GM23248 (cell line): ENCODE results near the gene SNTB2. TPM values are rescaled to one million over a fixed set of nuclear protein-coding genes. Genes with fewer than 3 reads are reported as not detected.
A peak's percentile ranks its signal among the peaks of the same experiment; 100 is the strongest.

Experiments
- DNase-seq: peaks from one replicate; pipeline ENCODE4 v3.0.0-alpha.2; 2015
- H2AFZ ChIP-seq: fragments of 200-600 bp; sonication (generic); 2 replicates; pipeline ENCODE4 v1.6.1; 2016; ENCODE audit warnings: antibody characterized with exemption
- H3F3A ChIP-seq: fragments of 200-600 bp; sonication (generic); 2 replicates; pipeline ENCODE4 v1.6.1; 2016; ENCODE audit warnings: mild to moderate bottlenecking, antibody characterized with exemption, mixed run types; ENCODE audit not compliant: insufficient read depth
- H3K27ac ChIP-seq: fragments of 200-600 bp; sonication (generic); 2 replicates; pipeline ENCODE4 v1.5.1; 2016; ENCODE audit warnings: mild to moderate bottlenecking
- H3K27me3 ChIP-seq: fragments of 200-600 bp; sonication (generic); replicated peaks from 2 replicates; pipeline ENCODE4 v1.6.1; 2016; ENCODE audit warnings: mild to moderate bottlenecking; ENCODE audit not compliant: insufficient read depth
- H3K36me3 ChIP-seq: fragments of 200-600 bp; sonication (generic); 2 replicates; pipeline ENCODE4 v1.6.1; 2016; ENCODE audit warnings: low read depth, mild to moderate bottlenecking
- H3K4me1 ChIP-seq: fragments of 200-600 bp; sonication (generic); 2 replicates; pipeline ENCODE4 v1.6.1; 2016; ENCODE audit warnings: mild to moderate bottlenecking; ENCODE audit not compliant: insufficient read depth
- H3K4me2 ChIP-seq: fragments of 200-600 bp; sonication (generic); one replicate; pipeline ENCODE4 v1.6.1; 2016; ENCODE audit warnings: mild to moderate bottlenecking; ENCODE audit not compliant: unreplicated experiment
- H3K4me3 ChIP-seq: fragments of 200-600 bp; sonication (generic); 2 replicates; pipeline ENCODE4 v1.5.1; 2016; ENCODE audit warnings: mild to moderate bottlenecking
- H3K79me2 ChIP-seq: fragments of 200-600 bp; sonication (generic); 2 replicates; pipeline ENCODE4 v1.6.1; 2016; ENCODE audit warnings: mild to moderate bottlenecking; ENCODE audit not compliant: insufficient read depth
- H3K9ac ChIP-seq: fragments of 200-600 bp; sonication (generic); 2 replicates; pipeline ENCODE4 v1.6.1; 2016; ENCODE audit warnings: mild to moderate bottlenecking
- H3K9me2 ChIP-seq: fragments of 200-600 bp; sonication (generic); 2 replicates; pipeline ENCODE4 v1.6.1; 2016; ENCODE audit warnings: mixed run types, mild to moderate bottlenecking, moderate library complexity; ENCODE audit not compliant: insufficient read depth
- H3K9me3 ChIP-seq: fragments of 200-600 bp; sonication (generic); one replicate; pipeline ENCODE4 v1.6.1; 2017; ENCODE audit warnings: low read depth
- H4K20me1 ChIP-seq: fragments of 200-600 bp; sonication (generic); 2 replicates; pipeline ENCODE4 v1.6.0; 2016; ENCODE audit not compliant: insufficient read depth
- EZH2 ChIP-seq: fragments of 200-600 bp; sonication (generic); IDR thresholded peaks from 2 replicates; pipeline ENCODE4 v1.6.1; 2018; ENCODE audit warnings: antibody characterized with exemption, mild to moderate bottlenecking; ENCODE audit not compliant: insufficient read depth, poor library complexity, severe bottlenecking
- EZH2phosphoT487 ChIP-seq: fragments of 200-600 bp; sonication (generic); IDR thresholded peaks from 2 replicates; pipeline ENCODE4 v1.6.1; 2018; ENCODE audit warnings: antibody characterized with exemption, moderate library complexity, mild to moderate bottlenecking, low read depth; ENCODE audit not compliant: insufficient read depth
- WGBS, 2 experiments: methylation state at CpG; one replicate each; pipeline ENCODE4 v1.1.6; 2015 to 2017; ENCODE audit warnings: low lambda C conversion rate in 2 of 2, low coverage in 1 of 2; ENCODE audit errors: missing lambda C conversion rate in 2 of 2; 5-methylcytosine and 5-hydroxymethylcytosine counted together
- in situ Hi-C: fragments of 300-500 bp; cut with MboI; formaldehyde crosslinking; loops from 2 replicates; pipeline ENCODE4 v1.15.0; 2020
- polyA plus RNA-seq: library from polyadenylated mRNA; unstranded; fragments of >200 nt; fragmentation: Nextera tagmentation; extraction: Ambion mirVana; gene quantifications from 2 replicates; pipeline ENCODE4 v1.2.1, GENCODE V29; 2016
- total RNA-seq: library from RNA; depleted of rRNA; stranded (reverse); fragments of >200 nt; shearing (Covaris generic); gene quantifications from 2 replicates; pipeline ENCODE4 v1.2.3, GENCODE V29; 2014

SNTB2 gene
- total and polyA plus RNA-seq, 2 experiments from 2014 or later: 6.0 to 30.4 TPM

- Histone ChIP-seq H3F3A (peaks cover 16% of the 10 kb centered on the region), H3K9me3 (no peaks in the 10 kb centered on the region), H3K36me3 (no peaks in the 10 kb centered on the region), H3K9me2 (no peaks in the 10 kb centered on the region), H3K4me1 (peaks cover 26% of the 10 kb centered on the region), H3K27ac (no peak overlapping the region), H4K20me1 (no peaks in the 10 kb centered on the region), H3K27me3 (no peaks in the 10 kb centered on the region), H2AFZ (no peak overlapping the region), H3K79me2 (peaks cover 2% of the 10 kb centered on the region), H3K9ac (no peak overlapping the region), H3K4me3 (no peak overlapping the region), H3K4me2 (no peak overlapping the region)
- no peak for DNase-seq
- in situ Hi-C loops: no loop called here
- 42 to 48% methylated on average over 10 of the region's 10 CpGs for WGBS, 2 experiments
- TF ChIP-seq EZH2 (no peak), EZH2phosphoT487 (no peak)
These were observed 4.1 kb upstream of the SNTB2 start for GRCh38 chr16:69182730-69183416.

- peak overlapping the region; percentile 62 for H2AFZ ChIP-seq
- TF ChIP-seq EZH2: no peak
- no peak for TF ChIP-seq EZH2phosphoT487
- H3K9me2 ChIP-seq: no peaks in the 10 kb centered on the region
- no peaks in the 10 kb centered on the region for H3K9me3 ChIP-seq
- 1 to 2% methylated on average over 55 to 76 of the region's 76 CpGs for WGBS, 2 experiments
- H3K27me3 ChIP-seq: no peaks in the 10 kb centered on the region
- H3K27ac ChIP-seq: peak overlapping the region; percentile 63
- H3K4me2 ChIP-seq: peak overlapping the region; percentile 96
- H3K36me3 ChIP-seq: no peaks in the 10 kb centered on the region
- DNase-seq: peak; percentile 73
- peak overlapping the region; percentile 81 for H3K4me3 ChIP-seq
- peaks cover 40% of the 10 kb centered on the region for H3K4me1 ChIP-seq
- peaks cover 17% of the 10 kb centered on the region; the same call in 1 of the 2 replicates for H3F3A ChIP-seq
- H4K20me1 ChIP-seq: no peaks in the 10 kb centered on the region
- peak overlapping the region; percentile 83 for H3K9ac ChIP-seq
- H3K79me2 ChIP-seq: peaks cover 50% of the 10 kb centered on the region
- in situ Hi-C loops: no loop called here
These were observed 677 bp downstream of the SNTB2 start for GRCh38 chr16:69187446-69188235.

- Histone ChIP-seq H4K20me1 (no peaks in the 10 kb centered on the region), H3K9me3 (no peaks in the 10 kb centered on the region), H3K27ac (peak overlapping the region; percentile 63), H3K9ac (peak overlapping the region; percentile 83), H3K36me3 (no peaks in the 10 kb centered on the region), H3K4me1 (peaks cover 40% of the 10 kb centered on the region), H3F3A (peaks cover 17% of the 10 kb centered on the region; the same call in 1 of the 2 replicates), H2AFZ (peak overlapping the region; percentile 62), H3K4me2 (peak overlapping the region; percentile 96), H3K27me3 (no peaks in the 10 kb centered on the region), H3K9me2 (no peaks in the 10 kb centered on the region), H3K4me3 (peak overlapping the region; percentile 81), H3K79me2 (peaks cover 56% of the 10 kb centered on the region)
- TF ChIP-seq EZH2phosphoT487 (no peak), EZH2 (no peak)
- 2% methylated on average over 5 of the region's 5 CpGs for WGBS, 2 experiments
- in situ Hi-C loops: no loop called here
- peak; percentile 62 for DNase-seq
These were observed 1.2 kb downstream of the SNTB2 start for GRCh38 chr16:69188236-69188549.

- peak overlapping the region; percentile 63 for H3K27ac ChIP-seq
- 0 to 4% methylated on average over 5 of the region's 5 CpGs for WGBS, 2 experiments
- 0 out of 2 replicates have a peak overlapping the region, but pooled peaks have one; percentile 62 for H2AFZ ChIP-seq
- no peaks in the 10 kb centered on the region for H3K36me3 ChIP-seq
- H3K4me3 ChIP-seq: peak overlapping the region; percentile 81
- H3K9ac ChIP-seq: peak overlapping the region; percentile 83
- in situ Hi-C loops: no loop called here
- no peaks in the 10 kb centered on the region for H3K9me3 ChIP-seq
- H3K4me2 ChIP-seq: peak overlapping the region; percentile 96
- H3K79me2 ChIP-seq: peaks cover 61% of the 10 kb centered on the region
- H3F3A ChIP-seq: peaks cover 17% of the 10 kb centered on the region; the same call in 1 of the 2 replicates
- peak; percentile 43 for DNase-seq
- H3K27me3 ChIP-seq: no peaks in the 10 kb centered on the region
- H3K4me1 ChIP-seq: peaks cover 37% of the 10 kb centered on the region
- no peaks in the 10 kb centered on the region for H3K9me2 ChIP-seq
- TF ChIP-seq EZH2phosphoT487 (no peak), EZH2 (no peak)
- no peaks in the 10 kb centered on the region for H4K20me1 ChIP-seq
These were observed 1.8 kb downstream of the SNTB2 start for GRCh38 chr16:69188716-69189115.
